ENCODE results near the gene TMEM165. TPM values are rescaled to one million over a fixed set of nuclear protein-coding genes. Genes with fewer than 3 reads are reported as not detected.

Gene TMEM165
- total and polyA plus RNA-seq, 2 donors (not counting 1 experiment from before 2014, with no cell fraction given), result 108 to 183 TPM

- Histone ChIP-seq H3K27ac (ENCODE audit: insufficient read depth, low read length) (no peak overlapping the region), H3K36me3 (ENCODE audit: control insufficient read depth, insufficient read depth, low read length) (peaks cover 2% of the 10 kb centered on the region)
Measured at GRCh38 chr4:55405073-55405472, 9.3 kb downstream of the TMEM165 start.

DNA sequence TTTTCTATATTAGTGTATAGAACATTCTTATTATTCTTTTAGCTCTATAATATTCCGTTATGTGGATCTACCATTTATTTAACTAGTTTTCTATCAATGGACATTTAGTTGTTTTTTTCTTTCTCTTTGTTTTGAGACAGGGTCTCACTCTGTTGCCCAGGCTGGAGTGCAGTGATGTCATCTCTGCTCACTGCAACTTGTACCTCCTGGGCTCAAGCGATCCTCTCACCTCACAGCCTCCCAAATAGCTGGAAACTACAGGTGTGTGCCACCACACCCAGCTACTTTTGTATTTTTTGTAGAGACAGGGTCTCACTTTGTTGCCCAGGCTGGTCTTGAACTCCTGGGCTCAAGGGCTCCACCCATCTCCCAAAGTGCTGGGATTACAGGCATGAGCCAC, 10.8 kb downstream of the TMEM165 start:
- Histone ChIP-seq H4K20me1 (ENCODE audit: control insufficient read depth, extremely low read depth, insufficient read depth, low read length) (no peaks in the 10 kb centered on the region), H3K27ac (ENCODE audit: insufficient read depth, low read length) (no peak overlapping the region), H2AFZ (ENCODE audit: low read length) (no peak overlapping the region)

More at GRCh38 chr4:55405073-55405472, 9.3 kb downstream of the TMEM165 start:
- Histone ChIP-seq H3K4me1 (ENCODE audit: control insufficient read depth, extremely low read depth, insufficient read depth, low read length) (peaks cover 3% of the 10 kb centered on the region), H3K79me2 (ENCODE audit: control insufficient read depth, insufficient read depth, low read length) (peaks cover 89% of the 10 kb centered on the region), H3K4me2 (ENCODE audit: extremely low read depth, insufficient read depth, low read length) (no peak overlapping the region), H3K9me3 (ENCODE audit: control insufficient read depth, insufficient read depth, low read depth, low read length) (no peaks in the 10 kb centered on the region), H2AFZ (ENCODE audit: low read length) (no peak overlapping the region), H3K9ac (ENCODE audit: insufficient read depth, low read length) (no peak overlapping the region), H4K20me1 (ENCODE audit: control insufficient read depth, extremely low read depth, insufficient read depth, low read length) (no peaks in the 10 kb centered on the region), H3K4me3 (replicated peaks in 1 of 4; ENCODE audit: control extremely low read depth in 1 of 4, insufficient read depth in 1 of 4, low read depth in 3 of 4, low read length in 4 of 4) (no peak overlapping the region), H3K27me3 (ENCODE audit: control insufficient read depth, insufficient read depth, low read length) (no peaks in the 10 kb centered on the region)
- no peak for DNase-seq (ENCODE audit: low read depth in 2 of 2)
- TF ChIP-seq EZH2 (IDR thresholded peaks at IDR 0.05; ENCODE audit: low read length, missing control alignments), result no peak
- TF ChIP-seq CTCF (conservative IDR thresholded peaks at IDR 0.05 in 1 of 2, IDR thresholded peaks at IDR 0.05 in 1 of 2; ENCODE audit: low read depth in 1 of 2, low read length in 2 of 2), result no peak

GRCh38 chr4:55407119-55407518, 11.4 kb downstream of the TMEM165 start:
- Histone ChIP-seq H3K27me3 (ENCODE audit: control insufficient read depth, insufficient read depth, low read length) (no peaks in the 10 kb centered on the region), H4K20me1 (ENCODE audit: control insufficient read depth, extremely low read depth, insufficient read depth, low read length) (no peaks in the 10 kb centered on the region), H3K36me3 (ENCODE audit: control insufficient read depth, insufficient read depth, low read length) (peaks cover 2% of the 10 kb centered on the region), H3K27ac (ENCODE audit: insufficient read depth, low read length) (no peak overlapping the region), H3K79me2 (ENCODE audit: control insufficient read depth, insufficient read depth, low read length) (peaks cover 94% of the 10 kb centered on the region), H3K4me3 (replicated peaks in 1 of 4; ENCODE audit: control extremely low read depth in 1 of 4, insufficient read depth in 1 of 4, low read depth in 3 of 4, low read length in 4 of 4) (no peak overlapping the region), H3K9me3 (ENCODE audit: control insufficient read depth, insufficient read depth, low read depth, low read length) (no peaks in the 10 kb centered on the region), H2AFZ (ENCODE audit: low read length) (no peak overlapping the region), H3K9ac (ENCODE audit: insufficient read depth, low read length) (no peak overlapping the region), H3K4me2 (ENCODE audit: extremely low read depth, insufficient read depth, low read length) (no peak overlapping the region), H3K4me1 (ENCODE audit: control insufficient read depth, extremely low read depth, insufficient read depth, low read length) (peaks cover 3% of the 10 kb centered on the region)
- peak in 1 of 2 donors; percentile 47 for DNase-seq (ENCODE audit: low read depth in 2 of 2)
- TF ChIP-seq EZH2 (IDR thresholded peaks at IDR 0.05; ENCODE audit: low read length, missing control alignments), result no peak
- no peak for TF ChIP-seq CTCF (conservative IDR thresholded peaks at IDR 0.05 in 1 of 2, IDR thresholded peaks at IDR 0.05 in 1 of 2; ENCODE audit: low read depth in 1 of 2, low read length in 2 of 2)

More for the DNA sequence above, 10.8 kb downstream of the TMEM165 start:
- Histone ChIP-seq H3K36me3 (ENCODE audit: control insufficient read depth, insufficient read depth, low read length) (peaks cover 2% of the 10 kb centered on the region), H3K4me3 (replicated peaks in 1 of 4; ENCODE audit: control extremely low read depth in 1 of 4, insufficient read depth in 1 of 4, low read depth in 3 of 4, low read length in 4 of 4) (no peak overlapping the region), H3K27me3 (ENCODE audit: control insufficient read depth, insufficient read depth, low read length) (no peaks in the 10 kb centered on the region), H3K9me3 (ENCODE audit: control insufficient read depth, insufficient read depth, low read depth, low read length) (no peaks in the 10 kb centered on the region), H3K79me2 (ENCODE audit: control insufficient read depth, insufficient read depth, low read length) (peaks cover 91% of the 10 kb centered on the region), H3K4me2 (ENCODE audit: extremely low read depth, insufficient read depth, low read length) (no peak overlapping the region), H3K9ac (ENCODE audit: insufficient read depth, low read length) (no peak overlapping the region), H3K4me1 (ENCODE audit: control insufficient read depth, extremely low read depth, insufficient read depth, low read length) (peaks cover 3% of the 10 kb centered on the region)
- TF ChIP-seq CTCF (conservative IDR thresholded peaks at IDR 0.05 in 1 of 2, IDR thresholded peaks at IDR 0.05 in 1 of 2; ENCODE audit: low read depth in 1 of 2, low read length in 2 of 2) (no peak), EZH2 (IDR thresholded peaks at IDR 0.05; ENCODE audit: low read length, missing control alignments) (no peak)
- no peak for DNase-seq (ENCODE audit: low read depth in 2 of 2)

Measured in fibroblast of lung (primary cell).